Measurements from ENCODE around the gene WDR88.
A peak's percentile ranks its signal among the peaks of the same experiment; 100 is the strongest.
"Not testable (repeated sequence)": the region's sequence is repeated elsewhere in the genome, so short reads cannot be mapped to it uniquely, and the experiment has no call there.

WDR88 gene

DNA sequence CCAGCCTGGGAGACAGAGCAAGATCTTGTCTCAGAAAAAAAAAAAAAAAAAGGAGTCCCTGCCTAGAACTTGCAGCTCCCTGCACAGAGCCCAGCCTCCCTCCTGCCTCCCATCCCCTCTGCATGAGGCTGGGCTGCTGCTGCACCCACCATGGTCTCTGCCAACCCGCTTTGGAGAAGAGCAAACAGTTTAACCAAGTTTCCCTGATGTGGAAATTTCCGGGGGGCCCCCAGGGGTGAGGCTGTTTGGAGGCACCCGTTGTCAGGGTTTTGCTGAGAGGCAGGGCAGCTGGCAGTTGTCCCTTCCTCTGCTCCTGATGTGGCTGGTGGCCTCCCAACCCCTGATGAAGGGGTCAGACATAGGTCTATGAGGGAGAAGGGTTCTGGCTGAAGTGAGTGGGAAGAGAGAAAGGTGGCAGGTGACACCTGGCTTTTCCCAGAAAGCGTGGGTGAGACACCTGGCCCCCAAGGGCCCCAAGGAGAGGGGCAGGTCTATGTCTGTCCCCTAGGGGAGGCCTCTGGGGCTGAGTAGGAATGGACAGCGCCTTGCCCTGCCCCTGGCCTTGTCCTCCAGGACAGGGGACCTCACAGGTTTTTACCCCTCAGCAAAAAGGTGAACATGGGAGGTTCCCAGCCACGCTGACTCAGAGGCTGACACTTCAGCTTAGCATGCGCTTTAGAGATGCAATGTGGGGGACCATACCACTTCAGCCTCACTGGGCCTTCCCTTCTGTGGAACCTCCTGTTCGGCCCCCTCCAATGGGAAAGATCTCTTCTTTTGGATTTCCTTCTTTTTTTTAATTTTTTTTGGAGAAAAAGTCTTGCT, 67.7 kb downstream of the WDR88 start:
- DNase-seq: peak; percentile 15

- DNase-seq: no peak
These were observed 69.6 kb downstream of the WDR88 start for GRCh38 chr19:33201473-33201872.

DNA sequence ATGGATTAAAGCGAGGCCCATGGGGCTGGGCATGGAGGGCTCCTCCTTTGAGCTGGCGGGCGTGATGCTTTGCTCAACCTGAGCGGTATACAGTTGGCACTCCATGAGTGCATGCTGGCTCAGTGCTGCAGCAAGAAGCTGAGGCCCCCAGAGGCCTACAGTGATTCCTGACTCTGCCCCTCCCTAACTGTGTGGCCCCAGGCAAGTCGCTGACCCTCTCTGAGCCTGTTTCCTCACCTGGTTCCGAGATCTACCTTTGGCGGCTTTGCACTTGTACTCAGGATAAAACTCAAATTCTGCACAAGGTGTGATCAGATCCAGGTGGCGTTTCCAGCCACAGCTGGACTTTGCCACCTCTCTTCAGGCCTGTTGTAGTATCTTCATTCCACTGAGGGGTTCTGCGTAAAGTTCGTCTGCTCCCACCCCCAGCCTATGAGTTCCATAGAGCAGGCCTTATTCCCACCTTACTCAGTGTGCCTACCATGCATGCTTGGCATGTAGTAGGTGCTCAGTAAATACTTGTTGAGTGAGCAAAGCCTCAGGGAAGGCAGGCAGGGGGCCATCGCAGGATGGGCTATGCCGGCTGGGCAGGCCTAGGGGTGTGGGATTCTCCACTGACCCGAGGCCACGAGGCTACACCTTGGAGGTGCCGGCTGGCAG, 70.1 kb downstream of the WDR88 start:
- DNase-seq: no peak

DNA sequence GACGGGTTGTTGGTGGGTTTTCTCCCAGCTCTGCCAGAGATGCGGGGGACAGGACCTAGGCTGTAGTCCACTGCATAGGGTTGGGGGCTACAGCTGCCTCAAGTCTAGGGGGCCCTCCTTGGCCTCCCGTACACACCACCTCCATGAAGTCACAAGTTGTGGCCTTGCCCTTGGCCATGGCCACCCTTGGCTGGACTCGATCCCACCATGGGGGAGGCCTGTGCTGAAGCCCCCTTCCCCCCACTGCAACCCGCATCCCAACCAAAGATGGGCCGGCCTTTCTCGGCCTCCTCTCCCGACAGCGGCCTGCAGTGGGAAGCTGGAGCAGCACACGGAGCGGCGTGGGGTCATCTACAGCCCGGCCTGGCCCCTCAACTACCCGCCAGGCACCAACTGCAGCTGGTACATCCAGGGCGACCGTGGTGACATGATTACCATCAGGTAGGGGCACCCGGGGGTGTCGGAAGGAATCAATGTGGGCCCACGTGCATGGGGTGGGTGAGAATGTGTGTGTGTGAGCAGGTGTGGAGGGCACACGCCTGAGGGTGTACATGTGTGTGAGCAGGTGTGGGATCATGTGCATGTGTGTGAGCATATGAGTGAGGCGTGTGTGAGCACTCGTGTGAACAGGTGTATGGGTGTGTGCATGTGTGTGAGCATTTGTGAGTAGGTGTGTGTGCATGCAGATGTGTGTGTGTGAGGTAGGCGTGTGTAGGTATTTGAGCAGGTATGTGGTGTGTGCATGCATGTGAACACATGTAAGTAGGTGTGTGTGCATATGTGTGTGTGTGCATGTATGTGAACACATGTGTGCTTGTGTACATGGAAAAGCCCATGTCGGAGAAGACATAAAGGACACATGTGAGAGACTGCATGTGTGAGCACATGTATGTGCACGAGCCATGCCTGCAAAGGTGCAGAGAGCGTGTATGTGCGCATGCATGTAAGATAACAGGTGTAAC, 70.9 kb downstream of the WDR88 start:
- no peak for DNase-seq

DNA sequence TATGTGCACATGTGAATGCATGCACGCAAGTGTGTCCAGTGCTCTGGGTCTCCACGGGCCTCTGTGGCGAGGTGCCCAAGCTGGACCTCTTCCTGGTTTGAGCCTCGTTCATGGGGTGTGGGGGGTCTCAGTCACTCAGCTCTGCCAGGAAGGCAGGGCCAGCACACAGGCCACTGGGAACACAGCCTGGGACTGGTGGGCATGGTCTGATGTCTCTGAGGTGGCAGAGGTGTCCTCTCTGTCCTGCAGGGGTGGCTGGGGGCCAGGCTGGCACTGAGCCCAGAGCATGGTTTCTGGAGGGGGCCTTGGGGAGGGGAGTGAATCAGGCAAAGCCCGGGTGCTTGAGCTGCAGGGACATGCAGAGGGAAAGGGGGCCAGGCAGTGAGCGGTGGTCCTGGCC, 71.6 kb downstream of the WDR88 start:
- DNase-seq: no peak

GRCh38 chr19:33204136-33204973, 72.4 kb downstream of the WDR88 start:
- DNase-seq: no peak

- DNase-seq: no peak
These were observed 73.2 kb downstream of the WDR88 start for GRCh38 chr19:33205110-33205509.

GRCh38 chr19:33205531-33206260, 73.8 kb downstream of the WDR88 start:
- no peak for DNase-seq

GRCh38 chr19:33206261-33207039, 74.5 kb downstream of the WDR88 start:
- DNase-seq: no peak

- no peak for DNase-seq
These were observed 75.2 kb downstream of the WDR88 start for GRCh38 chr19:33207040-33207620.

DNA sequence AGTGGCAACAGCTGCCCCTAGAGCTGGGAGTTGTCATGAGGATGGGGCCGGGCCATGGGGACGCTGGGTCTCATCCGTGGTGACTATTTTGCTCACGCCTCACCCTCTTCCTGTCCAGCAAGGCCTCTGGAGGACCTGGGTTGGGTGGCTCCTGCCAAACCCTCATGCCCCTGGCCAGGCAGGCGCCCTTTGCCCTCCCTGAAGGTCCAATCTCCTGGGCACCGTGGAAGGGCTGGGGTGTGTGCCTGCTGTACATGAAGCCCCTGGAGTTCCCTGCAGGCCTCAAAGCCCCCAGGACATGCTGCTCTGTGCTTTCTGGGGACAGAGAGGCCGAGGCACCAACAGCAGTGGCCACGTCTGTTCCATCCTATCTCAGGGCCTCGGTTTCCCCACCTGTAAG, 76.0 kb downstream of the WDR88 start:
- DNase-seq: no peak

DNA sequence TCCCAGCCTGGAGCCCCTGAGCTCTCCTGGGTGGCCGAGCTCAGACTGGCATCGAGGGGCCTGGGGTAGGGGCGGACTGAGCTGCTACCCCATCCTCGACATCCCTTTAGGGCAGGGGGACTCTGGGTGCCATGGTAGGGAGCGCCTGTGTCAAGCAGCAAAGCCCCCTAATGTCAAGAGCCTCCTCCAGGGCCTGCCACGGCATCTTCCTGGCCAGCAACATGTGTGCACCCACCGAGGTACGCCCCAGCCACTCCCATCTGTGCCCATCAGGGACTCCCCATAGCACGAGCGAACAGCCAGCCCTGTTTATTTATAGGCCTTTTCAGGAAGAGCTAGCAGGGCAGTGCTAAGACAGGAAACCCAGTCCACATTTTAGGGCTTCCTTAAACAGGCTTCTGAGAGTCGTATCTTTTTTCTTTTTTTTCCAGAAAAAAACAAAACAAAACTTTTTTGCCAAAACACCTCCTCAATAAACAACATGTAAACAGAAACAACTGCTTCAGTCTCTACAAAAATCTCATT, 76.5 kb downstream of the WDR88 start:
- peak; percentile 50 for DNase-seq

GRCh38 chr19:33208904-33209849, 77.3 kb downstream of the WDR88 start:
- no peak for DNase-seq

GRCh38 chr19:33209850-33210230, 77.9 kb downstream of the WDR88 start:
- not testable (repeated sequence) for DNase-seq

- DNase-seq: no peak
These were observed 78.5 kb downstream of the WDR88 start for GRCh38 chr19:33210266-33210940.

- DNase-seq: no peak
These were observed 80.0 kb downstream of the WDR88 start for GRCh38 chr19:33211794-33212435.

DNA sequence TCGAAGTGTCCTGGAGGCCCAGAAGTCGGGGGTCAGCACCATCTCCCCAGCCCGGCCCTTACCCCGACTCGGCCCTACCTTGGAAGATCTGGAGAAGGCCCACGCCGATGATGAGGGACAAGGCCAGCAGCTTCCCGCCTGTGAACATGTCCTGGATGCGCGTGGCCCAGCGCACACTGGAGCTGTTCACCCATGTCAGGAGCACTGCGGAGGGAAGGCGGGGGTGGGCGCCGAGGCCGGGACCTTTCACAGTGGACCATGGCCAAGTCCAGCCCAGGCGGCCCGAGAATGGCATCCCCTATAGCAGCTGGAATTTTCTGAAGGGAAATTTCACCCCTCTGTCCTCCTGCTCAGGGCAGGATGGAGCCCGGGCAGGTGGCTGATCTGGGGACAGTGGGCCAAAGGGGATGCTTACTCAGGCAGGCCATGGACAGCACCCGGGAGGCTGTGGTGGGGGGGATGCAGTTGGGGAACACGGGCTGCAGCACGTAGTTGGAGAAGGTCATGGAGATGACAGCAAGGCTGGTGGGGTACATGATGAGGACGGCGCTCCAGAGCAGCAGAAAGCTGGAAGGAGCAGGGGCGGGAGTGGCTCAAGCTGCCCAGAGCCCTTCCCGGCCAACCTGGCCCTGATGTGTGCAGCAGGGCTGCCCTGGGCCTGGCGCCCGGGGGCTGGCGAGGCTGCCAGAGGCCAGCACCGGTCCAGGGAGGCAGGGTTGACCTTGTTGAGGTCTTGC, 80.7 kb downstream of the WDR88 start:
- no peak for DNase-seq

All from hematopoietic multipotent progenitor cell treated with erythropoietin and hydrocortisone succinate and interleukin-3 and kit ligand, for 4 days (in vitro differentiated cells).